LoVo (cell line): ENCODE measurements around the gene KLF15.
"Not testable (repeated sequence)": the region's sequence is repeated elsewhere in the genome, so short reads cannot be mapped to it uniquely, and the experiment has no call there.

Experiments
- DNase-seq: peaks from one replicate; pipeline ENCODE4 v3.0.0-alpha.2; 2016; ENCODE audit warnings: low spot score

The KLF15 gene

GRCh38 chr3:126346466-126346865 is 10.7 kb downstream of the KLF15 start:
- no peak for DNase-seq

- no peak for DNase-seq
Observed at GRCh38 chr3:126345641-126346460, 11.4 kb downstream of the KLF15 start.

GRCh38 chr3:126345231-126345630 is 12.0 kb downstream of the KLF15 start:
- DNase-seq: no peak

- no peak for DNase-seq
Observed at GRCh38 chr3:126344380-126345041, 12.7 kb downstream of the KLF15 start.

GRCh38 chr3:126343649-126344035 is 13.6 kb downstream of the KLF15 start:
- no peak for DNase-seq

- no peak for DNase-seq
Observed at GRCh38 chr3:126342991-126343648, 14.1 kb downstream of the KLF15 start.

- no peak for DNase-seq
Observed at GRCh38 chr3:126342211-126342610, 15.0 kb downstream of the KLF15 start.

GRCh38 chr3:126341755-126342150 is 15.5 kb downstream of the KLF15 start:
- no peak for DNase-seq

- DNase-seq: no peak
Observed at GRCh38 chr3:126340943-126341754, 16.1 kb downstream of the KLF15 start.

GRCh38 chr3:126340596-126340942 is 16.6 kb downstream of the KLF15 start:
- no peak for DNase-seq

GRCh38 chr3:126340081-126340511 is 17.1 kb downstream of the KLF15 start:
- DNase-seq: no peak

GRCh38 chr3:126339466-126339865 is 17.7 kb downstream of the KLF15 start:
- no peak for DNase-seq

- no peak for DNase-seq
Observed at GRCh38 chr3:126338790-126339288, 18.4 kb downstream of the KLF15 start.

- no peak for DNase-seq
Observed at GRCh38 chr3:126337980-126338651, 19.1 kb downstream of the KLF15 start.

GRCh38 chr3:126331812-126332336 is 25.3 kb downstream of the KLF15 start:
- DNase-seq: not testable (repeated sequence)

- no peak for DNase-seq
Observed at GRCh38 chr3:126329927-126330725, 27.1 kb downstream of the KLF15 start.

GRCh38 chr3:126326629-126327028 is 30.6 kb downstream of the KLF15 start:
- DNase-seq: no peak

- DNase-seq: no peak
Observed at GRCh38 chr3:126322181-126322967, 34.8 kb downstream of the KLF15 start.

- no peak for DNase-seq
Observed at GRCh38 chr3:126321490-126321889, 35.7 kb downstream of the KLF15 start.
